Tibial artery (tissue), 4 donors: ENCODE data around the gene IFIT1B.

Experiments used
- DNase-seq, 2 donors: peaks; one replicate each; pipeline ENCODE4 v3.0.0-alpha.2; 2019
- H3K27ac ChIP-seq, 2 donors: fragments of 200-600 bp; sonication (generic) in 1 of 2; 1 replicate in 1 of 2; 2 replicates in 1 of 2; pipeline ENCODE4 v1.5.1; 2018 to 2019; ENCODE audit warnings: mild to moderate bottlenecking in 1 of 2
- H3K27me3 ChIP-seq, 2 donors: fragments of 200-600 bp; sonication (generic) in 1 of 2; one replicate each; pipeline versions ENCODE4 v1.5.1 to v1.6.0; 2016 to 2019
- H3K36me3 ChIP-seq, 3 donors: fragments of 200-600 bp; sonication (generic) in 2 of 3; one replicate each; pipeline ENCODE4 v1.5.1; 2016 to 2019; ENCODE audit warnings: mild to moderate bottlenecking in 2 of 3
- H3K4me1 ChIP-seq, 4 donors: fragments of 200-600 bp; sonication (generic) in 2 of 4; 1 replicate in 3 of 4; 2 replicates in 1 of 4; pipeline ENCODE4 v1.5.1; 2016 to 2019
- H3K4me3 ChIP-seq, 2 donors: fragments of 200-600 bp; sonication (generic) in 1 of 2; 1 replicate in 1 of 2; 2 replicates in 1 of 2; pipeline ENCODE4 v1.5.1; 2018 to 2019; ENCODE audit warnings: mild to moderate bottlenecking in 2 of 2
- H3K9me3 ChIP-seq, 3 donors: fragments of 200-600 bp; sonication (generic) in 1 of 3; one replicate each; pipeline ENCODE4 v1.5.1; 2016 to 2019
- intact Hi-C: fragments of 100-400 bp; cut with DNase I; formaldehyde crosslinking; loops from one replicate; pipeline ENCODE4 v1.15.0; 2023; ENCODE audit warnings: low total_unique reads
- TF ChIP-seq, protein P1 (sequence below), 2 experiments: fragments of 200-600 bp in 1 of 2; fragments of 450-650 bp in 1 of 2; IDR thresholded peaks; one replicate each; pipeline ENCODE4 v1.5.1; 2017 to 2019; ENCODE audit warnings: antibody characterized with exemption in 2 of 2, mild to moderate bottlenecking in 1 of 2, moderate library complexity in 1 of 2

Gene IFIT1B

DNA sequence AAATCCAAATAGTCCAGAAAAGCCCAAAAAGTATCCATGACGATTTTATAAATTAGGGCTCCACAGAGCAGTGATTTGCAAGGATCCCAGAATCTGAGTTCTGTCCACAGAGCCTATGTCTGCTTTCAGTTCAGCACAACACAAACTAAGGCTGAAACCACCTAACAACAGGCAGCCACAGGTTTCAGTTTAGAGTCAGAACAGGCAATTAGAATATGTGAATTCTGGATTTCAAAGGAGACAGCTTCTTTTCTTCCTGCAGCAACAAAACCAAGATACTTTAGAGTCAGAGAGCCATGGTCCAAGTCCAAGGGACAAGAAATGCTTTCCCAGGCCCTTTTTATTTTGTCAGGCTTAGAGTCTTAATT lies 26.5 kb upstream of the IFIT1B start:
- Histone ChIP-seq H3K9me3 (no peaks in the 10 kb centered on the region), H3K4me3 (peak overlapping the region in 1 of 2 donors; percentile 13), H3K4me1 (peaks cover 9 to 57% (median 24%) of the 10 kb centered on the region in 4 donors), H3K27ac (peak overlapping the region; percentile 82 to 85), H3K27me3 (no peaks in the 10 kb centered on the region), H3K36me3 (no peaks in the 10 kb centered on the region)
- no peak for DNase-seq
- intact Hi-C loops: no loop called here
- TF ChIP-seq, protein P1, sequence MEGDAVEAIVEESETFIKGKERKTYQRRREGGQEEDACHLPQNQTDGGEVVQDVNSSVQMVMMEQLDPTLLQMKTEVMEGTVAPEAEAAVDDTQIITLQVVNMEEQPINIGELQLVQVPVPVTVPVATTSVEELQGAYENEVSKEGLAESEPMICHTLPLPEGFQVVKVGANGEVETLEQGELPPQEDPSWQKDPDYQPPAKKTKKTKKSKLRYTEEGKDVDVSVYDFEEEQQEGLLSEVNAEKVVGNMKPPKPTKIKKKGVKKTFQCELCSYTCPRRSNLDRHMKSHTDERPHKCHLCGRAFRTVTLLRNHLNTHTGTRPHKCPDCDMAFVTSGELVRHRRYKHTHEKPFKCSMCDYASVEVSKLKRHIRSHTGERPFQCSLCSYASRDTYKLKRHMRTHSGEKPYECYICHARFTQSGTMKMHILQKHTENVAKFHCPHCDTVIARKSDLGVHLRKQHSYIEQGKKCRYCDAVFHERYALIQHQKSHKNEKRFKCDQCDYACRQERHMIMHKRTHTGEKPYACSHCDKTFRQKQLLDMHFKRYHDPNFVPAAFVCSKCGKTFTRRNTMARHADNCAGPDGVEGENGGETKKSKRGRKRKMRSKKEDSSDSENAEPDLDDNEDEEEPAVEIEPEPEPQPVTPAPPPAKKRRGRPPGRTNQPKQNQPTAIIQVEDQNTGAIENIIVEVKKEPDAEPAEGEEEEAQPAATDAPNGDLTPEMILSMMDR (IDR thresholded peaks at IDR 0.05): no peak

- no peaks in the 10 kb centered on the region for H3K27me3 ChIP-seq
- peak; percentile 62 to 84 for DNase-seq
- TF ChIP-seq, protein P1 (IDR thresholded peaks at IDR 0.05): no peak
- intact Hi-C loops: no loop called here
- no peaks in the 10 kb centered on the region for H3K36me3 ChIP-seq
- peak overlapping the region; percentile 82 to 85 for H3K27ac ChIP-seq
- peak overlapping the region; percentile 9 to 13 for H3K4me3 ChIP-seq
- no peaks in the 10 kb centered on the region for H3K9me3 ChIP-seq
- H3K4me1 ChIP-seq: peaks cover 9 to 55% (median 21%) of the 10 kb centered on the region in 4 donors
Measured at GRCh38 chr10:89351780-89352597, 25.9 kb upstream of the IFIT1B start.

DNA sequence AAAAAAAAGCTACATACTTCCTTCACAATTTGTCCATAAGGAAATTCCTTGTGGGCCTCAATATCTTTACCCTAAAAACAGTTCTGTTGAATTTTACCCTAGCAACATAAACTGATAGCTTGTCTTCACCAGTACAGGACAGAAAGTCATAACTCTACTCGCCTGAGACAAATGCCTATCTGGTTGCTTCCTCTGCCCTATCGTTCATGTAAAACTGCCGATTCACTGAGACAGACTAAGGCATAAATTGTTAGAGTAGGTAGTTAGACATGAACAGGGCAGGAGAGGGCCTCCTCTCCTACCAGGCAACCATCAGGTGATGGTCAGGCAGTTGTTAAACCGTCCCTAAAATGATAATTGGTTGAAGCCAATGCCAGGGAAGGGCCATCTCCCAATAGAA lies 25.1 kb upstream of the IFIT1B start:
- intact Hi-C loops: no loop called here
- no peak for DNase-seq
- H3K4me1 ChIP-seq: peaks cover 9 to 47% (median 21%) of the 10 kb centered on the region in 4 donors
- H3K4me3 ChIP-seq: no peak overlapping the region
- no peaks in the 10 kb centered on the region for H3K9me3 ChIP-seq
- H3K27me3 ChIP-seq: no peaks in the 10 kb centered on the region
- TF ChIP-seq, protein P1 (IDR thresholded peaks at IDR 0.05): no peak
- H3K36me3 ChIP-seq: no peaks in the 10 kb centered on the region
- peak overlapping the region; percentile 82 to 85 for H3K27ac ChIP-seq

GRCh38 chr10:89355394-89355931 lies 22.4 kb upstream of the IFIT1B start:
- TF ChIP-seq, protein P1 (IDR thresholded peaks at IDR 0.05): no peak

GRCh38 chr10:89357096-89357495 lies 20.8 kb upstream of the IFIT1B start:
- Histone ChIP-seq H3K27ac (no peak overlapping the region), H3K36me3 (no peaks in the 10 kb centered on the region)

More at GRCh38 chr10:89355394-89355931, 22.4 kb upstream of the IFIT1B start:
- H3K4me1 ChIP-seq: peaks cover 8 to 27% (median 18%) of the 10 kb centered on the region in 4 donors
- no peak overlapping the region for H3K27ac ChIP-seq
- no peak for DNase-seq
- H3K4me3 ChIP-seq: no peak overlapping the region
- no peaks in the 10 kb centered on the region for H3K27me3 ChIP-seq
- no peaks in the 10 kb centered on the region for H3K36me3 ChIP-seq
- intact Hi-C loops: no loop called here
- no peaks in the 10 kb centered on the region for H3K9me3 ChIP-seq

More at GRCh38 chr10:89357096-89357495, 20.8 kb upstream of the IFIT1B start:
- Histone ChIP-seq H3K27me3 (no peaks in the 10 kb centered on the region), H3K9me3 (no peaks in the 10 kb centered on the region), H3K4me3 (no peak overlapping the region), H3K4me1 (peaks cover 0 to 11% (median 3%) of the 10 kb centered on the region in 4 donors)
- no peak for DNase-seq
- intact Hi-C loops: no loop called here
- TF ChIP-seq, protein P1 (IDR thresholded peaks at IDR 0.05): no peak
